Endothelial cell of umbilical vein (primary cell): Measurements from ENCODE around the gene LRRC42. TPM values are rescaled to one million over a fixed set of nuclear protein-coding genes. Genes with fewer than 3 reads are reported as not detected.

Experiments used
- BruUV-seq: library from RNA; stranded (reverse); fragments of 400-500 nt; replicated peaks from 2 replicates; lab custom pipeline; 2021; lab: Mats Ljungman, UMichigan
- CTCF ChIA-PET: fragments of 300-600, 350-600 bp; sonication (Branson Sonifier 250); formaldehyde crosslinking; loops from one replicate; lab custom pipeline; 2021; ENCODE audit warnings: antibody characterized with exemption, inconsistent platforms; lab: Charles Lee
- POLR2A ChIA-PET: fragments of 300-600, 350-600 bp; sonication (Branson Sonifier 250); formaldehyde crosslinking; loops from one replicate; lab custom pipeline; 2021; ENCODE audit warnings: antibody characterized with exemption, inconsistent platforms; lab: Charles Lee
- DNase-seq: peaks from one replicate; pipeline ENCODE4 v3.0.0-alpha.2; 2011; ENCODE audit warnings: low read depth, low spot score
- FAIRE-seq: peaks from 2 replicates; lab custom pipeline; 2011; peaks lifted over from hg19 to GRCh38; lab: Jason Lieb, UNC
- H2AFZ ChIP-seq: 2 replicates; pipeline ENCODE4 v1.6.0; 2012; ENCODE audit warnings: low read depth, low read length, control low read depth, inconsistent platforms
- H3K27ac ChIP-seq: 2 replicates; pipeline ENCODE4 v1.5.1; 2011; ENCODE audit warnings: low read depth, mild to moderate bottlenecking, control low read depth, low read length, moderate library complexity; ENCODE audit not compliant: insufficient read depth
- H3K27me3 ChIP-seq, 2 experiments: 2 replicates each; pipeline versions ENCODE4 v1.6.0 to v1.6.1; 2011; ENCODE audit warnings: low read length in 2 of 2, mixed read lengths in 1 of 2; ENCODE audit not compliant: control insufficient read depth in 2 of 2, insufficient read depth in 2 of 2
- H3K36me3 ChIP-seq, 2 experiments: 2 replicates in 1 of 2; 3 replicates in 1 of 2; pipeline ENCODE4 v1.5.1; 2011; ENCODE audit warnings: low read length in 2 of 2, mild to moderate bottlenecking in 1 of 2, moderate library complexity in 1 of 2; ENCODE audit not compliant: control insufficient read depth in 2 of 2, insufficient read depth in 2 of 2; ENCODE audit errors: extremely low read depth in 1 of 2
- H3K4me1 ChIP-seq: 3 replicates; pipeline ENCODE4 v1.5.1; 2011; ENCODE audit warnings: mild to moderate bottlenecking, low read length; ENCODE audit not compliant: control insufficient read depth, insufficient read depth; ENCODE audit errors: extremely low read depth
- H3K4me2 ChIP-seq: 2 replicates; pipeline ENCODE4 v1.6.1; 2011; ENCODE audit warnings: low read length, control low read depth, mixed read lengths; ENCODE audit not compliant: insufficient read depth
- H3K4me3 ChIP-seq, 3 experiments: fragments of 200-600 bp in 1 of 3; sonication (generic), shearing (Covaris generic) in 1 of 3; replicated peaks in 1 of 3; 2 replicates each; pipeline ENCODE4 v1.5.1; 2011 to 2016; ENCODE audit warnings: control low read depth in 3 of 3, low read length in 3 of 3, mild to moderate bottlenecking in 2 of 3, inconsistent platforms in 1 of 3, low read depth in 1 of 3, moderate library complexity in 1 of 3; ENCODE audit not compliant: insufficient read depth in 1 of 3
- H3K79me2 ChIP-seq: 2 replicates; pipeline ENCODE4 v1.6.0; 2012; ENCODE audit warnings: low read length, inconsistent platforms; ENCODE audit not compliant: control insufficient read depth, insufficient read depth
- H3K9ac ChIP-seq: replicated peaks from 2 replicates; pipeline ENCODE3; 2011; ENCODE audit warnings: low read length, control low read depth; ENCODE audit not compliant: insufficient read depth; ENCODE audit errors: extremely low read depth
- H3K9me1 ChIP-seq: replicated peaks from 3 replicates; pipeline ENCODE4 v1.6.0; 2011; ENCODE audit warnings: mild to moderate bottlenecking, low read length; ENCODE audit not compliant: control insufficient read depth, insufficient read depth; ENCODE audit errors: extremely low read depth
- H3K9me3 ChIP-seq: replicated peaks from 2 replicates; pipeline ENCODE4 v1.5.1; 2012; ENCODE audit warnings: low read length, inconsistent platforms; ENCODE audit not compliant: control insufficient read depth, insufficient read depth
- H4K20me1 ChIP-seq: replicated peaks from 2 replicates; pipeline ENCODE3; 2011; ENCODE audit warnings: mild to moderate bottlenecking, low read length; ENCODE audit not compliant: control insufficient read depth, insufficient read depth; ENCODE audit errors: extremely low read depth
- CTCF ChIP-seq, 2 donors: IDR thresholded peaks; 1 replicate in 1 of 2; 2 replicates in 1 of 2; pipeline ENCODE4 v1.5.1; 2011; ENCODE audit warnings: low read length in 2 of 2, mild to moderate bottlenecking in 2 of 2, moderate library complexity in 2 of 2, control low read depth in 1 of 2, inconsistent platforms in 1 of 2, low read depth in 1 of 2; ENCODE audit not compliant: insufficient read depth in 1 of 2; ENCODE audit errors: extremely low read depth in 1 of 2
- EZH2 ChIP-seq: IDR thresholded peaks from 2 replicates; pipeline ENCODE4 v1.6.1; 2012; ENCODE audit warnings: borderline replicate concordance, low read depth, mild to moderate bottlenecking, moderate library complexity, low read length, inconsistent platforms; ENCODE audit not compliant: severe bottlenecking
- FOS ChIP-seq: IDR thresholded peaks from 2 replicates; pipeline ENCODE4 v1.6.1; 2011; ENCODE audit warnings: mild to moderate bottlenecking, low read length, moderate library complexity, borderline replicate concordance; ENCODE audit not compliant: insufficient read depth
- GATA2 ChIP-seq: IDR thresholded peaks from 2 replicates; pipeline ENCODE4 v1.7.0; 2011; ENCODE audit warnings: low read depth, mild to moderate bottlenecking, moderate library complexity, mixed read lengths, low read length; ENCODE audit not compliant: insufficient read length, insufficient read depth
- JUN ChIP-seq: IDR thresholded peaks from 2 replicates; pipeline ENCODE4 v1.6.1; 2011; ENCODE audit warnings: borderline replicate concordance, low read depth; ENCODE audit not compliant: insufficient read length, insufficient read depth
- MAX ChIP-seq: IDR thresholded peaks from 2 replicates; pipeline ENCODE4 v1.6.1; 2011; ENCODE audit not compliant: insufficient read depth, insufficient read length
- MYC ChIP-seq: IDR thresholded peaks from one replicate; pipeline ENCODE4 v1.6.1; 2011; ENCODE audit warnings: mild to moderate bottlenecking, low read depth, low read length
- POLR2A ChIP-seq: IDR thresholded peaks from 2 replicates; pipeline ENCODE4 v1.6.1; 2012; ENCODE audit warnings: low read depth, mild to moderate bottlenecking, control low read depth, low read length
- POLR2AphosphoS5 ChIP-seq: IDR thresholded peaks from 2 replicates; pipeline ENCODE4 v1.6.1; 2012; ENCODE audit warnings: low read depth, mild to moderate bottlenecking, control low read depth, low read length, moderate library complexity; ENCODE audit not compliant: insufficient read depth
- dilution Hi-C: fragments of 300-500 bp; cut with MboI; formaldehyde crosslinking; loops from one replicate; pipeline ENCODE4 v1.15.0; 2019; ENCODE audit warnings: low sequenced_read_pairs; ENCODE audit not compliant: extremely low pct_ligation_motif_present
- intact Hi-C: fragments of 100-400 bp; cut with micrococcal nuclease; formaldehyde crosslinking; loops from one replicate; pipeline ENCODE4 v1.10.0; 2022
- polyA plus RNA-seq, 4 experiments: library from polyadenylated mRNA; depleted of rRNA in 3 of 4; stranded (reverse) in 3 of 4; unstranded in 1 of 4; fragments of >200 nt; gene quantifications; 2 replicates each; pipeline versions ENCODE4 v1.2.1 to v1.2.3, GENCODE V29; 2011 to 2012; ENCODE audit warnings: missing spikeins in 1 of 4
- total RNA-seq: library from RNA; stranded (reverse); gene quantifications from 2 replicates; pipeline ENCODE4 v1.2.3, GENCODE V29; 2021

Gene LRRC42
- total and polyA plus RNA-seq, 2 donors (not counting 3 experiments of a cell fraction or from before 2014, with no cell fraction given) = 25.3 to 26.1 TPM

- H2AFZ ChIP-seq = no peak overlapping the region
- ChIA-PET POLR2A (no interaction called here), CTCF (no interaction called here)
- H3K4me2 ChIP-seq = no peak overlapping the region
- H3K27me3 ChIP-seq = peaks cover 0 to 9% of the 10 kb centered on the region in 2 experiments
- no peak overlapping the region for H3K4me3 ChIP-seq
- intact Hi-C loops (no loop called here), dilution Hi-C loops (no loop called here)
- no peak overlapping the region for H3K27ac ChIP-seq
- DNase-seq (no peak), FAIRE-seq (no peak)
- no TSS peak for BruUV-seq
- H3K9me3 ChIP-seq = no peaks in the 10 kb centered on the region
- H3K79me2 ChIP-seq = no peaks in the 10 kb centered on the region
- no peaks in the 10 kb centered on the region for H3K4me1 ChIP-seq
- H3K9ac ChIP-seq = no peak overlapping the region
- no peaks in the 10 kb centered on the region for H3K9me1 ChIP-seq
- H4K20me1 ChIP-seq = no peaks in the 10 kb centered on the region
- no peaks in the 10 kb centered on the region for H3K36me3 ChIP-seq
- TF ChIP-seq GATA2 (no peak), JUN (no peak), POLR2A (no peak), MYC (no peak), EZH2 (no peak), MAX (no peak), FOS (no peak), CTCF (IDR thresholded peaks at IDR 0.05; ENCODE audit: extremely low read depth in 1 of 2, insufficient read depth in 1 of 2, low read depth in 1 of 2, low read length in 2 of 2) (no peak), POLR2AphosphoS5 (no peak)
Observed at GRCh38 chr1:54012863-54013262, 66.7 kb downstream of the LRRC42 start.
